GM21825 (cell line): ENCODE results near the gene RHD.
A peak's percentile ranks its signal among the peaks of the same experiment; 100 is the strongest.
"Not testable (repeated sequence)": the region's sequence is repeated elsewhere in the genome, so short reads cannot be mapped to it uniquely, and the experiment has no call there.

Source experiments
- ATAC-seq: cut with Tn5 transposase; IDR thresholded peaks from one replicate; pipeline ENCODE4 v1.9.1; 2021; ENCODE audit warnings: mild to moderate bottlenecking, moderate library complexity; ENCODE audit not compliant: unreplicated experiment

RHD gene

DNA sequence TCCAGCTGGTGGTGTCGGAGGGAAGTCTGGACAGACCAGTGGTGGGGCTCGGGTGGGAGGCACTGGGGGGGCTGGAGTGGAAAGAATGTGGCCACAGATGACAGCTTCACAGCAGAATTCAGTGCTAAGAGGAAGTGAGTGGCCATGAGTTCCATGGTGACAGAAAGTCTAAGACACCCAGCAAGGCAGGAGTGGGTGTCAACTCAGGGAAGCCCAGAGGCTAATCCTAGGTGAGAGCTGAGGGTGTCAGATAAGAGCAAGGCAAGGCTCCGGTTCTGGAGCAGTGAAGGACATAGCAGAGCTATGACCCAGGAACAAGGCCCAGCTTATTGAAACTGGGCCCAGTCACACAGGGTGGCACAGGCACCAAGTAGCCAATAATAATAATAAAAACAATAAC lies 30.0 kb downstream of the RHD start:
- ATAC-seq = not testable (repeated sequence)

- not testable (repeated sequence) for ATAC-seq
These were observed 32.6 kb downstream of the RHD start for GRCh38 chr1:25304936-25305335.

GRCh38 chr1:25308168-25308567 lies 35.9 kb downstream of the RHD start:
- not testable (repeated sequence) for ATAC-seq

GRCh38 chr1:25309085-25309484 lies 36.8 kb downstream of the RHD start:
- ATAC-seq = not testable (repeated sequence)

DNA sequence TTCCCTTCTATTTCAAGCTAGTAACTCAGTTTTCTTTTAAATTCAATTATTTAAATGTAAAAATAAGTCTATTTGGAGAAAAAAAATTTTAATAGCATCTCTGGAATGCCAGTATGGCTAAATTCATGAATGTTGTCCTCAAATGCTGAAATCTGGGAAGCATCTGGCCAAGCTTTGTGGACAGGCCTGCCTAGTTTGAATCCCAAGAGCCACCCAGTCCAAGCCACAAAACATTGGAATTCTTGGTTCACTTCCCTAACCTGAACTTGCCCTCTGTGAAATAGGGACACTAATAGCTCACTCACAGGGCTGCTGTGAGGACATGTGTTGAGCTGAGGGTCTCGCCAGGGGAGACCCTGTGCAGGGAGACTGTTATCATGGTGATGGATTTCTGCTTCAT lies 37.2 kb downstream of the RHD start:
- not testable (repeated sequence) for ATAC-seq

- not testable (repeated sequence) for ATAC-seq
These were observed 40.6 kb downstream of the RHD start for GRCh38 chr1:25312806-25313470.

- ATAC-seq = not testable (repeated sequence)
These were observed 48.1 kb downstream of the RHD start for GRCh38 chr1:25320314-25320938.

GRCh38 chr1:25322127-25322526 lies 49.8 kb downstream of the RHD start:
- not testable (repeated sequence) for ATAC-seq

GRCh38 chr1:25324407-25324806 lies 52.1 kb downstream of the RHD start:
- not testable (repeated sequence) for ATAC-seq

DNA sequence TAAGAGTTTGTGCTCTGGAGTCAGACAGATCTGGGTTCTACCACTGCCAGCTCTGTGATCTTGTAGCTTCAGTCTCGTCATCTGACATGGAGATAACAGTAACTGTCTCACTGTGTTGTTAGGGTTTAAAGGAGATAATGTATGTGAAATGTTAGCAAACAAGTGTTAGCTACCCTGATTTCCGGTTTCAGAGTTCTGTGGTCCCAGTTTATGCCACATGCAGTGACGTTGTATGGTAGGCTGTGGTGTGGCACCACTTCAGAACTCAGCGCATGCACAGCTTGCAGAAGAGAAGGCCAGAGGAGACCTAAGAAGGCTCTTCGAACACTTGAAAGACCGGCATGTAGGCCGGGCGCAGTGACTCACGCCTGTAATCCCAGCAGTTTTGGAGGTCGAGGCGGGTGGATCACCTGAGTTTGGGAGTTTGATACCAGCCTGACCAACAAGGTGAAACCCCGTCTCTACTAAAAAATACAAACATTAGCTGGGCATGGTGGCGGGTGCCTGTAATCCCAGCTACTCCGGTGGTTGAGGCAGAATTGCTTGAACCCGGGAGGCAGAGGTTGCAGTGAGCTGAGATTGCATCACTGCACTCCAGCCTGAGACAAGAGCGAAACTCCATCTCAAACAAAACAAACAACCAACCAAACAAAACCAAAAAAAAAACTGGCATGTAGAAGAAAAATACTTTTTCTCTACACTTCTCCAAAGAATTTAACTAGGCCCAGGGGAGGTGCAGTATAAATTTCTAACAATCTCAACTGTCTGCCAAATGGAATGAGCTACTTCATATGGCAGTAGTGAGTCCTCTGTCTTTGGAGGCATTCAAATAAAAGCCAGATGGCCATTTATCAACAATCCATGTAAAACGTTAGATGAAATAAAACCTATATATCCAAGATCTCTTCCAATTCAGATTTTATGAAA lies 55.8 kb downstream of the RHD start:
- ATAC-seq = not testable (repeated sequence)

DNA sequence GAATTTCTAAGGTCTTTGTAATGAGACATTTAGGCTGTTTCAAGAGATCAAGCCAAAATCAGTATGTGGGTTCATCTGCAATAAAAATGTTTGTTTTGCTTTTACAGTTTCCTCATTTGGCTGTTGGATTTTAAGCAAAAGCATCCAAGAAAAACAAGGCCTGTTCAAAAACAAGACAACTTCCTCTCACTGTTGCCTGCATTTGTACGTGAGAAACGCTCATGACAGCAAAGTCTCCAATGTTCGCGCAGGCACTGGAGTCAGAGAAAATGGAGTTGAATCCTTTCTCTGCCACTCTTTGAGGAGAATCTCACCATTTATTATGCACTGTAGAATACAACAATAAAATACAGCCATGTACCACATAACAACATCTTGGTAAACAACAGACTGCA lies 56.5 kb downstream of the RHD start:
- not testable (repeated sequence) for ATAC-seq

- not testable (repeated sequence) for ATAC-seq
These were observed 57.0 kb downstream of the RHD start for GRCh38 chr1:25329336-25329735.

DNA sequence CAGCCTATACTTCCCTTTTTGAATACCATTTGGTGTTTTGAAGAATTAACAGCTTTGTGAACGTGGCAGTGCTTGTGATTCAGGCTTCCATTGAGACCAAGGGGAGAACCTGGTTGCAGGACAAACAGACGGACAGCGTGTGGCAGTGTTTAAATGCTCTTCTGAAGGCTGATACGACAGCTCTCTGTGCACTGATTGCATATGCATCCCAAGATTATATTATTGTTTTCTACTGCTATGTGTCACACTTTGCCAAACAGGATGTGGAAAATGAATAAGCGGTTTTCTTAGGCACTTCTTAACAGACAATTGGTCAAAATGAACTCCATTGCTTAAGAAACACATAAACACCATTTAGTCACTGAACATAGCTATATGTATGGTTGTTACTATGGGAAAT lies 57.6 kb downstream of the RHD start:
- not testable (repeated sequence) for ATAC-seq

DNA sequence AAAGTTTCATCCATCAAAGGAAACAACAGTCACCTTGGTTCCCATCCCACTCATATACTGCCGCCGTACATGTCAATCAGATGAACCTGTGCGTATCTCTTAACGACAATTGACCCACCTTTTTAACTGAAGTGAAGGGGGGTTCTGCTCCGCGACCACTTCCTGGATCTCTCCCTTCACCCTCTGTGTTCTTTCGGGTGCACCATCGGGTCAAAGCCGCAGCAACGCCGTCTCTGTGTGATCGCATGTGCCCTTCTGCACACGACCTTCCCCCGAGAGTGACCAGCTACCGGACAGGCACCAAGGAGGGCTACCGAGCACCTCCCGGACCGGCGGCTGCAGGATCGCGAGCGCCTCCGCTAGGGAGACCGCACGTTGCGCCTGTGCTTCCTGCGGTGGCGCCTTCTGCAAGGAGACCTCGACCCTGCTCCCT lies 64.6 kb downstream of the RHD start:
- peak; percentile 28 for ATAC-seq

DNA sequence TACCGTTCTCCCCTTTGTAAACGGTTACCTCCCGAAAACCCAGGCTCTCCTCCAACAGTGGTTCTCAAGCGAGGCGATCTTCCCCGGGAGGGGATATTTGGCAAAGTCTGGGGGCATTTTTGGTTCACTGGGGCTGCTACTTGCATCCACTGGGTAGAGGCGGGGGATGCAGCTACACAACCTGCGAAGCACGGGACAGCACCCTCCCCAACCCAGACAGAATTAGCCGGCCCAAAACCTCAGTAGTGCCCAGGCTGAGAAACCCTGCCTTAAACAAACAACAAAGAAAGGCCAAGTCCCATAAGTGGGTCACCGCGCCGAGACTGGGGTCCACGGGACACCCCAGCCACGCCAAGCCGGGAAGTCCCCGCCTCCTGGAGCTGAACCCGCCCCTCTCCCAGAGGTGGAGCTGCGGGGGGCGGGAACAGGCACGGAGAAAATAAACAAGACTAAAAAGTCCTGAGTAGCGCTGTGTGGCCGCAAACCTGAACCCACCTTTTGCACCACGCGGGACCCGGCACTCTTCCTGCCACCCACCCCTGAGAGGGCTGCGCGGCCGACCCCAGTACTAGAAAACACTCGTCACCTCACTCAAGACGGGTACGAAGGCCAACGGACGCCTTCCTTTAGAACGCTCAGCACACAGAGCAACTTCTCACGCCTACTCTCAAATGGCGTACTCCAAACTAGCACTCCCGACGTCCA lies 65.3 kb downstream of the RHD start:
- peak; percentile 38 for ATAC-seq

DNA sequence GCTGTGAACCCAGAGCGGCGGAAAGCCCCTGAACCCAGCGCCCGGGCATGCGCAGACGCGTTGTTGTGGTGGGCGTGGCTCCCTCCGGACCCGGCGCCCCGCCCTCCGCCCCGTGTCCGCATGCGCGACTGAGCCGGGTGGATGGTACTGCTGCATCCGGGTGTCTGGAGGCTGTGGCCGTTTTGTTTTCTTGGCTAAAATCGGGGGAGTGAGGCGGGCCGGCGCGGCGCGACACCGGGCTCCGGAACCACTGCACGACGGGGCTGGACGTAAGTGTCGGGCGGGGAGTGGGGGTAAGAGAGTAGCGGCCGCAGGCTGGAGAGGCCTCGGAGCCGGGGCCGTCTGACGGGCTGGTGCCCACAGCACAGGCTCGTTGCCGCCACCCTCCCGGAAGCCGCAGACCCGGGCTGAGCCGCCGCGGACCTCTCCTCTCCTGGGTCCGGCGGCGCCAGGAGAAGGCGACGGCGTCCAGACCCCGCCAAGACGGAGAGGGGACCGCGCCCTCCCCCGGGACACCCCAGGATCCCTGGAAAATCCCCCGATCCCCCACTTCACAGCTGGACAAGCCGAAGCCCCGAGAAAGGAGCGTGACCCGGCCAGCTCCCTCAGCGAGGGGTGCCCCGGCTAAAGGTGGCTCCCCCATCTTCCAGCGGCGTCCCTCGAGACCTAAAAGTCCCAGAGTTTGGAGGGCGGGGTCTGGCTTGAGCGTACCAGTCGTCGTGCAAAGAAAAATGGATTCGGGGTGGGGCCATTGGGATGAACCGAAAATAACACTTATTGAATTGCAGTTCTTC lies 66.1 kb downstream of the RHD start, which contains the start of gene TMEM50A:
TSS of gene TMEM50A (plus strand) at position 147 of the 794 bp plus-strand sequence. CDS start 2,153 bp downstream, outside the sequence.
- ATAC-seq = peak; percentile 59

DNA sequence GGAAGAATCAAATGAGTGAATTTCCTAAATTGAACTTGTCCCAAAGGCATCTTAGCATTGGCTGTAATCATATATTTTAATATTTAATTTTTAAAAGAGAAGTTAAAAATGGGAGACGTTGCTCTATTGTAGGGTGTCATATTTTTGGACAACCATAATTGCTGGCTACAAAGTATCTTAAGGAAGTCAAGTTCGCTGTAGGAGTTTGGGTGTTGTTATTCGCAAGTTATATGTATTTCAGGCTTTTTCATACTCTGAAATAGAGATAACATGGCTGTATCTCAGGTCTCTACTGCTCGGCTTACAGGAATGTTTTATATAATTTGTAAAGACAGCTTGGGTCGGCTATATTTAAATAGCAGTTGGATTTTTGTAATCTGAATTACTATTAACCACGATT lies 66.7 kb downstream of the RHD start:
- no peak for ATAC-seq

- no peak for ATAC-seq
These were observed 69.4 kb downstream of the RHD start for GRCh38 chr1:25341746-25342145.

DNA sequence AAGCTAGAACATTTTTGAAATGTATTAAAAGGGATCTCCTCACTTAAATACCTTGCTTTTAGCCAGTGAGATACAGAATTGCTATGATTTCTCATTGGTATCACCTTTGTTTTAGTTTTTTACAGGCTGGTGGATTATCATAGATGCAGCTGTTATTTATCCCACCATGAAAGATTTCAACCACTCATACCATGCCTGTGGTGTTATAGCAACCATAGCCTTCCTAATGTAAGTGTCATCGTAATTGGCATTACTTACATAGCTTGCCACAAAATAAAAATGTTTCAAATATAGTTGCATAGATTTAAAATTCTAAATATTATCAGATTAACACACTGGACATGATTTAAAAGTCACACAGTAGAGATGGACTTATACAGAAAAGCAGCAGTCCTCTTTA lies 70.5 kb downstream of the RHD start:
- no peak for ATAC-seq

DNA sequence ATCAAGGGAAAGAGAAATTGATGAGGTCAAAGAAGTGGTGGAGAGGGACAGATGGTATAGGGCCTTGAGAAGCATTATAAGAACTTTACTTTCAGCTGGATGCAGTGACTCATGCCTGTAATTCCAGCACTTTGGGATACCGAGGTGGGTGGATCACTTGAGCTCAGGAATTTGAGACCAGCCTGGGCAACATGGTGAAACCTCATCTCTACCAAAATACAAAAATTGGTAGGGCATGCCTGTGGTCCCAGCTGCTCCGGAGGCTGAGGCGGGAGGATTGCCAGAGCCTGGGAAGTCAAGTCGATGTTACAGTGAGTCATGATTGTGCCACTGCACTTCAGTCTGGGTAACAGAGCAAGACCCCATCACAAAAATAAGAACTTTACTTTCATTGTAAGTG lies 71.6 kb downstream of the RHD start:
- no peak for ATAC-seq
